ENCODE results near the gene PTRHD1.

Gene PTRHD1

DNA sequence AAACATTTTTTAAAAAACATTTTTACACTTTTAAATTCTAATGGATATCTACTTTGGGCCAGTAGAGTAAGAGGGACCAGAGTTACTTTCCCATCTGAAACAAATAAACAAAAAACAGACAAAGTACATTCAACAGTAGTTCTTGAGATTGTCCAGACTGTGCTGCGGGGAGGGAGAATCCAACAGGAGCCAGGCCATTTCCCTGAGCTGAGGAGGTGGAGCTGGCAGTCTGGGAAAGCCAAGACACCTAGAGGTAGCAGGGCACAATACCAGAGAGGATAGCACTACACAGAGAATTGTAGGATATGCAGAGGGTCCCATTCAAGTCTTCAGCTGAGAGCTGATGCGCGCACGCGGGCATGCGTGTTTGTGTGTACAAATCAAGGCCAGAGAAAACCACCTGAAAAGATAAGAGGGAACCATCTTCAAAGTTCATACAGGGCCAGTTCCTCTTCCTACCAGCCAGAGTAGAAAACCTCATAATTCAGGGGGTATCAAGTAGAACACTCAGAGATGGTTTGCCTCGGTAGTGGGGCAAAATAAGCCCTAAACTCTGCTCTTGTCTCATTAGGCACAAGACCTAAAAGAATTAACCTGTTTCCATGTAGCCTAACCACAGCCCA is 44.0 kb downstream of the PTRHD1 start:
- no peak for DNase-seq

GRCh38 chr2:24747299-24747698 is 45.9 kb downstream of the PTRHD1 start:
- DNase-seq = no peak

- no peak for DNase-seq
Observed at GRCh38 chr2:24745825-24746224, 47.4 kb downstream of the PTRHD1 start.

DNA sequence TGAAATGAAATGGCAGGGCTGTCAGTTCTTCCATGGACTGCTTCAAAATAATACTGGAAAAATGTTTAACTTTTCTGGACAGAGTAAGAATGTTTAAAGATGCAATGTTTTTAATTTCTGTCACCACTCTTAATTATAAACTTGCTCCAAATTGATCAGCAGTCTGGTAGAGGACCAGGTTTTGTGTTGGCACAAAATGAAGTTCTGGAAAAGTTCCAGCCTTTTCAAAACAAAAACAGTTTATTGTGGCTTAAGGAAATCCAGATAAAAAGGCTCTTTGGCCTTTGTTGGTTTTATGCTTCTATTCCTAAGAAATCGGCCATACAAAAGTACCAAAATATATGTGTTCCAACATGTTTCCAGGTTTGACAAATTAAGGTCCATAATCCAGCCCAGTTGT is 48.8 kb downstream of the PTRHD1 start:
- DNase-seq = no peak

GRCh38 chr2:24743924-24744323 is 49.3 kb downstream of the PTRHD1 start:
- DNase-seq = no peak

DNA sequence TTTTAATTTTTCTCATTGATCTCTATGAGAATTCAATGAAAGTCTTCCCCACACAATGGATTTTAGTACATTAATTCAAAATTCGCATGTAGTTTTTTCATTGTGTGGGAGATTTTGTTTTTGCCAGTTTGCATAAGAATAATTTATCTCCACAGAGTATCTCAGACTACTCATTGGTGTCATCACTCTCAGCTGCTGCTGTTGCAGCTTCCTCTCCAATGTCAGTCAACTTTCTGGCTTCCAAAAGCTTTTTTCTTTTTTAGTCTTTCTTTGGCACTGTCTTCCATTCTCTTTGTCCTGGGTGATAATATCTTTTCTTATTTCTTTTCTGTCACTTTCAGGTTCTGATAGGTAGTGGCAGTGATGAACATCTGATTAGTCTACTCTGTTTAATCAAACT is 50.5 kb downstream of the PTRHD1 start:
- DNase-seq = no peak

DNA sequence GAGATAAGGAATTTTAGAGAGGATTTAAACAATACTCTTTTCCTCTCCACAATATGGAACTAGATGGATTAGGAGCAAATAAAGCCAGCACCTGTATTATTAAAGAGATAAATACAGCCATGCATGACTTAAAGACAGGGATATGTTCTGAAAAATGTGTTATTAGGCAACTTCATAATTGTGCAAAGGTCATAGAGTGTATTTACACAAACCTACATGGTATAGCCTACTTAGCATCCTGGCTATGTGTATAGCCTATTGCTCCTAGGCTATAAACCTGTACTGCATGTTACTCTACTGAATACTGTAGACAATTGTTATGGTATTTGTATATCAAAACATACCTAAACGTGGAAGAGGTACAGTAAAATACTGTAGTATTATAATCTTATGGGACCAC is 53.0 kb downstream of the PTRHD1 start:
- DNase-seq = no peak
